HG03103 (cell line): Measurements from ENCODE around the gene DDI2.

Experiments used
- ATAC-seq: cut with Tn5 transposase; IDR thresholded peaks from one replicate; pipeline ENCODE4 v1.9.1; 2021; ENCODE audit warnings: low read depth; ENCODE audit not compliant: unreplicated experiment

Gene DDI2

GRCh38 chr1:15676010-15676409 lies 58.8 kb downstream of the DDI2 start:
- no peak for ATAC-seq

- ATAC-seq = no peak
These were observed 59.7 kb downstream of the DDI2 start for GRCh38 chr1:15676688-15677661.

- ATAC-seq = no peak
These were observed 61.3 kb downstream of the DDI2 start for GRCh38 chr1:15678578-15678977.

- ATAC-seq = no peak
These were observed 62.9 kb downstream of the DDI2 start for GRCh38 chr1:15680131-15680530.

- ATAC-seq = no peak
These were observed 63.5 kb downstream of the DDI2 start for GRCh38 chr1:15680561-15681348.

GRCh38 chr1:15681349-15682292 lies 64.4 kb downstream of the DDI2 start:
- ATAC-seq = no peak

- no peak for ATAC-seq
These were observed 65.7 kb downstream of the DDI2 start for GRCh38 chr1:15682936-15683341.

- no peak for ATAC-seq
These were observed 66.2 kb downstream of the DDI2 start for GRCh38 chr1:15683345-15684039.

GRCh38 chr1:15684042-15684461 lies 66.8 kb downstream of the DDI2 start, which contains the start of gene PLEKHM2:
TSS of gene PLEKHM2 (plus strand) at chr1:15684320. CDS start at chr1:15684559, 239 bp downstream.
- no peak for ATAC-seq

GRCh38 chr1:15684468-15685291 lies 67.4 kb downstream of the DDI2 start:
- no peak for ATAC-seq

GRCh38 chr1:15685820-15686219 lies 68.6 kb downstream of the DDI2 start:
- ATAC-seq = no peak

GRCh38 chr1:15687446-15687845 lies 70.2 kb downstream of the DDI2 start:
- ATAC-seq = no peak

GRCh38 chr1:15690317-15690716 lies 73.1 kb downstream of the DDI2 start:
- ATAC-seq = no peak

GRCh38 chr1:15691434-15692032 lies 74.3 kb downstream of the DDI2 start:
- ATAC-seq = no peak

GRCh38 chr1:15692121-15692682 lies 74.9 kb downstream of the DDI2 start:
- no peak for ATAC-seq

GRCh38 chr1:15693371-15693770 lies 76.1 kb downstream of the DDI2 start:
- no peak for ATAC-seq

- ATAC-seq = peak; percentile 91
These were observed 79.8 kb downstream of the DDI2 start for GRCh38 chr1:15696956-15697521.

GRCh38 chr1:15698201-15698600 lies 80.9 kb downstream of the DDI2 start:
- ATAC-seq = no peak
